ENCODE measurements around the gene RHOA.

Gene RHOA

GRCh38 chr3:49383387-49383786 is 28.4 kb downstream of the RHOA start:
- H4K20me1 ChIP-seq (ENCODE audit: control insufficient read depth, insufficient read depth, low read depth, low read length): peaks cover 24% of the 10 kb centered on the region; the same call in 1 of the 2 replicates
- peaks cover 53% of the 10 kb centered on the region for H3K4me1 ChIP-seq (ENCODE audit: control insufficient read depth, low read length)
- no peak overlapping the region for H3K4me3 ChIP-seq (ENCODE audit: low read length)
- H3F3A ChIP-seq (ENCODE audit: control insufficient read depth, insufficient read depth): 0 out of 2 replicates have a peak, but pooled peaks cover 6% of the 10 kb centered on the region
- H3K4me2 ChIP-seq (ENCODE audit: low read length): no peak overlapping the region
- no peak for TF ChIP-seq EZH2phosphoT487 (IDR thresholded peaks at IDR 0.05; ENCODE audit: borderline replicate concordance, low read length)
- TF ChIP-seq, protein P1, sequence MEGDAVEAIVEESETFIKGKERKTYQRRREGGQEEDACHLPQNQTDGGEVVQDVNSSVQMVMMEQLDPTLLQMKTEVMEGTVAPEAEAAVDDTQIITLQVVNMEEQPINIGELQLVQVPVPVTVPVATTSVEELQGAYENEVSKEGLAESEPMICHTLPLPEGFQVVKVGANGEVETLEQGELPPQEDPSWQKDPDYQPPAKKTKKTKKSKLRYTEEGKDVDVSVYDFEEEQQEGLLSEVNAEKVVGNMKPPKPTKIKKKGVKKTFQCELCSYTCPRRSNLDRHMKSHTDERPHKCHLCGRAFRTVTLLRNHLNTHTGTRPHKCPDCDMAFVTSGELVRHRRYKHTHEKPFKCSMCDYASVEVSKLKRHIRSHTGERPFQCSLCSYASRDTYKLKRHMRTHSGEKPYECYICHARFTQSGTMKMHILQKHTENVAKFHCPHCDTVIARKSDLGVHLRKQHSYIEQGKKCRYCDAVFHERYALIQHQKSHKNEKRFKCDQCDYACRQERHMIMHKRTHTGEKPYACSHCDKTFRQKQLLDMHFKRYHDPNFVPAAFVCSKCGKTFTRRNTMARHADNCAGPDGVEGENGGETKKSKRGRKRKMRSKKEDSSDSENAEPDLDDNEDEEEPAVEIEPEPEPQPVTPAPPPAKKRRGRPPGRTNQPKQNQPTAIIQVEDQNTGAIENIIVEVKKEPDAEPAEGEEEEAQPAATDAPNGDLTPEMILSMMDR (IDR thresholded peaks at IDR 0.05; ENCODE audit: low read depth, low read length, poor library complexity, severe bottlenecking): no peak
- no peaks in the 10 kb centered on the region for H3K27me3 ChIP-seq (ENCODE audit: control insufficient read depth, low read length)
- no peak overlapping the region for H3K27ac ChIP-seq (ENCODE audit: low read depth, low read length)
- no peaks in the 10 kb centered on the region for H3K9me3 ChIP-seq (ENCODE audit: control insufficient read depth, insufficient read depth, low read length)
- H3K9me2 ChIP-seq (replicated peaks; ENCODE audit: control insufficient read depth, low read length): no peaks in the 10 kb centered on the region
- H3K79me2 ChIP-seq (ENCODE audit: control insufficient read depth, low read length): peaks cover 98% of the 10 kb centered on the region
- peaks cover 17% of the 10 kb centered on the region for H3K36me3 ChIP-seq (ENCODE audit: control insufficient read depth, low read length)

GRCh38 chr3:49378249-49378895 is 33.4 kb downstream of the RHOA start:
- H3K36me3 ChIP-seq (ENCODE audit: control insufficient read depth, low read length): peaks cover 37% of the 10 kb centered on the region
- H4K20me1 ChIP-seq (ENCODE audit: control insufficient read depth, insufficient read depth, low read depth, low read length): peaks cover 14% of the 10 kb centered on the region; the same call in 1 of the 2 replicates
- H3K79me2 ChIP-seq (ENCODE audit: control insufficient read depth, low read length): peaks cover 99% of the 10 kb centered on the region
- H3K9me3 ChIP-seq (ENCODE audit: control insufficient read depth, insufficient read depth, low read length): no peaks in the 10 kb centered on the region
- H3K4me2 ChIP-seq (ENCODE audit: low read length): peak overlapping the region; percentile 32
- TF ChIP-seq, protein P1 (IDR thresholded peaks at IDR 0.05; ENCODE audit: low read depth, low read length, poor library complexity, severe bottlenecking): no peak
- no peak for TF ChIP-seq EZH2phosphoT487 (IDR thresholded peaks at IDR 0.05; ENCODE audit: borderline replicate concordance, low read length)
- 0 out of 2 replicates have a peak overlapping the region, but pooled peaks have one; percentile 9 for H3K27ac ChIP-seq (ENCODE audit: low read depth, low read length)
- H3K4me1 ChIP-seq (ENCODE audit: control insufficient read depth, low read length): peaks cover 43% of the 10 kb centered on the region
- H3K27me3 ChIP-seq (ENCODE audit: control insufficient read depth, low read length): no peaks in the 10 kb centered on the region
- no peak overlapping the region for H3K4me3 ChIP-seq (ENCODE audit: low read length)
- no peaks in the 10 kb centered on the region for H3K9me2 ChIP-seq (replicated peaks; ENCODE audit: control insufficient read depth, low read length)
- 0 out of 2 replicates have a peak, but pooled peaks cover 6% of the 10 kb centered on the region for H3F3A ChIP-seq (ENCODE audit: control insufficient read depth, insufficient read depth)

- peak overlapping the region; percentile 19; the same call in 1 of the 2 replicates for H3K4me3 ChIP-seq (ENCODE audit: low read length)
- no peaks in the 10 kb centered on the region for H3K9me2 ChIP-seq (replicated peaks; ENCODE audit: control insufficient read depth, low read length)
- peaks cover 99% of the 10 kb centered on the region for H3K79me2 ChIP-seq (ENCODE audit: control insufficient read depth, low read length)
- no peaks in the 10 kb centered on the region for H3K27me3 ChIP-seq (ENCODE audit: control insufficient read depth, low read length)
- H3K4me1 ChIP-seq (ENCODE audit: control insufficient read depth, low read length): peaks cover 40% of the 10 kb centered on the region
- peaks cover 10% of the 10 kb centered on the region; the same call in 1 of the 2 replicates for H4K20me1 ChIP-seq (ENCODE audit: control insufficient read depth, insufficient read depth, low read depth, low read length)
- TF ChIP-seq, protein P1 (IDR thresholded peaks at IDR 0.05; ENCODE audit: low read depth, low read length, poor library complexity, severe bottlenecking): no peak
- TF ChIP-seq EZH2phosphoT487 (IDR thresholded peaks at IDR 0.05; ENCODE audit: borderline replicate concordance, low read length): no peak
- no peaks in the 10 kb centered on the region for H3K9me3 ChIP-seq (ENCODE audit: control insufficient read depth, insufficient read depth, low read length)
- H3K27ac ChIP-seq (ENCODE audit: low read depth, low read length): peak overlapping the region; percentile 41
- H3K36me3 ChIP-seq (ENCODE audit: control insufficient read depth, low read length): peaks cover 43% of the 10 kb centered on the region
- peak overlapping the region; percentile 31 for H3K4me2 ChIP-seq (ENCODE audit: low read length)
- 0 out of 2 replicates have a peak, but pooled peaks cover 6% of the 10 kb centered on the region for H3F3A ChIP-seq (ENCODE audit: control insufficient read depth, insufficient read depth)
Observed at GRCh38 chr3:49377483-49377882, 34.3 kb downstream of the RHOA start.
